DMS53 treated with DMSO at 0.1 percent for 48 hours (cell line): Measurements from ENCODE around the gene GCKR.

Experiments
- DNase-seq: peaks from one replicate; lab custom pipeline; 2025; ENCODE audit not compliant: unreplicated experiment; lab: John Stamatoyannopoulos, UW

The GCKR gene

DNA sequence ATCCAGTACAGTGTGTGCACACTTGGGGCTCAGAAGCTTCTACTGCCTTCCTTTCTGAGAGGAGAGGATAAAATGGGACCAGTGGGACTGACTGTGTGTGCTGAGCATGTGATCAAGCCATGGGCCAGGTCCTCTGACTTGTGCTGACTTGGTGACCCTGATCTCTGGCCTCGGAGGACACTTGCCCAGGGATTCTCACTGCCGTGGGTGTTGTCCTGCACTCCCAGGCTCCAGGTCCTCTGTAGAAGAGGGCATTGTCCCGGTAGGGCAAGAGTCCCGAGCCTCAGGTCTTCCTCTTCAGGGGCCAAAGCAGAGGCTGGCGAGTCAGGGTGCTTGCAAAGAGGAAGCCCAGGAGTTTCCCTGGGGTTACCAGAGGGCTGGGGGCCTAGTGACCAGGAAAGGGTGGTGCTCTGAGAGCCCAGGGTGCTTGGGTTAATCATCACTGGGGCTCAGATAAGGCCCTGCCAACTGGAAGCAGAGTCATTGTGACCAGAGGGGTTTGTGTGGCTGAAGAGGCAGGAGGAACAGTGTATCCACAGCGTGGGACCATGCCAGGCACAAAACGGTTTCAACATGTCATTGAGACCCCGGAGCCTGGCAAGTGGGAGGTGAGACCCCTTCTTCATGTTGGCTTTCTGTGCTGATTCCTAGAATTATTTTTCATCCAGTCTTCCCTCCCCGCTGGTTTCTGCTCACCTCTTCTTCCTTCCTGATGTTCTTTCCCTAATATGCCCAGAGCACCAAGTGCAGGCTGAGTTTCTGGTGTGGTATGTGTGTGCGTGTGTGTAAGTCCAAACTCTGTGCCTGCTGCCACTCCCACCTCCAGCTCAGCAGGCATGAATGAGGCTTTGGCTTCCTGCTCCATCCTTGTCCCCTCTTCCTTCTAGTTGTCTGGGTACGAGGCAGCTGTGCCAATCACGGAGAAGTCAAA is at the start of gene GCKR:
GCKR (plus strand) TSS at position 483 of the 931 bp plus-strand sequence; CDS start at position 549, 66 bp downstream.
- DNase-seq, result no peak

GRCh38 chr2:27448381-27448780 is 48.3 kb upstream of the GCKR start:
- no peak for DNase-seq

DNA sequence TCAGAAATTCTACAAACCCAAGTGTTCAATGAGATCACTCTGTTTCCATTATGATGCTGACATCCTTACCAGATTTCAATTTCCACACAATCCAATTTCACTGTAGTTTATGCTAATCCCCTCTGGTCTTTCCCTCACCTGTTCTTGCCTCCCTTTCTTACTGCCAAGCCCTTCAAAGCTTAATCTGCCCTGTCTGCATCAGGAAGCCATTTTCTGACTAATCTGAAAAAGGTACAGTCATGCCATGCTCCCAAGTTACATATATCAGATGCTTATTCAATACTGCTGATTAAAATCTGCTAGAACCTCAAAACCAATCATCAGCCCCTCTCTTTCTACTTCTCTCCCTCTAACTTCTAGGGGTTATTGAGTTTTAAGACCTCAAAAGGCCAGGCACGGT is 45.5 kb upstream of the GCKR start:
- no peak for DNase-seq

- no peak for DNase-seq
Observed at GRCh38 chr2:27453968-27454367, 42.7 kb upstream of the GCKR start.

GRCh38 chr2:27461118-27461517 is 35.5 kb upstream of the GCKR start:
- no peak for DNase-seq

DNA sequence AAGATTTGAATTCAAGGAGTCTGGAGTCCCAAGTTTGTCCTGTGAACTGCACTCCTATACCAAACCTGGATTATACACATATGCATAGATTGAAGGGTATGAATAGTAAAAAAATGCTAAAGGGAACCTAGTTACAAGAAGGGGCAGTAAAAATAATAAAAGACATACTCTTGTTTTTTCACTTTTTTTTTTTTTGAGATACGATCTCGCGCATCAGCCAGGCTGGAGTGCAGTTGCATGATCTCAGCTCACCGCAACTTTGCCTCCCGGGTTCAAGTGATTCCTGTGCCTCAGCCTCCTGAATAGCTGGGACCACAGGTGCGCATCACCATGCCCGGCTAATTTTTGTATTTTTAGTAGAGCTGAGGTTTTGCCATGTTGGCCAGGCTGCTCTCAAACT is 32.2 kb upstream of the GCKR start:
- DNase-seq, result no peak

- DNase-seq, result no peak
Observed at GRCh38 chr2:27471961-27472360, 24.7 kb upstream of the GCKR start.

GRCh38 chr2:27485496-27485895 is 11.1 kb upstream of the GCKR start:
- DNase-seq, result no peak

DNA sequence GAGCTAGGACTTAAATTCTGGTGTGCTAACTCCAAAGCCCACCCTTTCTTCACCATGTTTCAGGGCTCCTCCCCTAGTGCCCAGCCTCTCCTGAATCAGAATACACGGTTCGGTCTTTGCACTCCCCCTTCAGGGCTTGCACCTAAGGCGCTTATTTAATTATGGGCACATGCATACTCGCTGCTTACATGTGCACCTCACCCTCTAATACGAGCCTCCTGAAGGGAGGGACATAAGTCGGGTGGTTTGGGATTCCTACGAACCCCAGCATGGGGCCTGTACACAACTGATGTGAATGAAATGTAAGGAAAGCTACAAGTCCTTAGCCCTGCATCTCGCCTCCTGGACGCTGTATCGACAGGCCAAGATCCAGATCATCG is 7.5 kb upstream of the GCKR start:
- peak; percentile 35 for DNase-seq

GRCh38 chr2:27489498-27490397 is 6.9 kb upstream of the GCKR start, which contains the start of gene IFT172:
Gene IFT172 (minus strand): TSS chr2:27489743. CDS start chr2:27489653, 90 bp downstream.
- peak; percentile 98 for DNase-seq

DNA sequence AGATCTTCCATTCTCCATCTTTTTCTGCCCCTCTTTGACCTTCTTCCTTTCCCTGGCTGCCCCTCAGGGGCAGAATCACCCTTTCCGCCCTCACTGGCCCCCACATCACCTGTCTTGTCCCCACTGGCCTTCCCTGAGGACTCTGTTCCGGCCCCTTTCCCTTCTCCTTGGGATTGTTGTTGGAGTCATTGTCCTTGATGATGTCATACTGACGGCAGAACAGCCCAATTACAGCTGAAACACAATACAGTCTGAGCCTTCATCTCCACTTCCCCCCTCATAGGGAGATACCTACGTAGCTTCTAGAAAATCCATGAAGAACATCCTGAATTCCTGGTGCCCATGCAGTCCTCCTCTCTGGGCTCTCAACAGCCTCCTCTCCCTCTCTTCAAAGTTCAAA is 4.1 kb upstream of the GCKR start:
- DNase-seq, result no peak

- no peak for DNase-seq
Observed at GRCh38 chr2:27493948-27494283, 2.7 kb upstream of the GCKR start.

- DNase-seq, result no peak
Observed at GRCh38 chr2:27494284-27494943, 2.2 kb upstream of the GCKR start.

DNA sequence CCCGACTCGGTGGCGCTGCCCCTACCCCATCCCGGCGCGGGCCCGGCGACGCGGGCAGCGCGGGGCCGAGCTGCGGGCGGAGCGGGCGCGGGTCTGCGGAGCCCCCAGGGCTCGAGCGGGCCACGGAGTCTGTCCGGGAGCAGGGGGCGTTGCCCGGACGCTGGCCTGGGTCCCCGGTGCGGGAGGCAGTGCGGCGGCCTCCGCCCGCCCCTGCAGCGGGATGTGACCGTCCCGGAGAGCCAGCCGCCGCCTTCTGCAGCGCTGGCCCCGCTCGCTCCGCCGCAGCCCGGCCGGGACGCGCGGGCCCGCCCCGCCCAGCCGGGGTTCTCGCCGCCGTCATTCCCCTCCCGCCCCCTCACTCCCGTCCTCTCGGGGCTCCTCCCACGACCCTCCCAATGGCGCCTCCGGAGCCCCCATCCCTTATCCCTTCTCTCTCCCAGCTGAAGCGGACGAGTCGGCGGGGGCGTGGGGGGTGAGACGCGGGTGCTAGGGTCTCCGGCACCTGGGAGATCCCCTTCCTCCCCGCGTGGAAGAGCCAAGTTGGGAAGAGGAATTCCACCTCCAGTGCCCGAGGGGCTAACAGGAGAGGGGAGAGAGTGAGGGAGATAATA is 1.6 kb upstream of the GCKR start, which contains the start of gene FNDC4:
FNDC4 (minus strand) TSS at position 257 of the 611 bp plus-strand sequence. CDS start 521 bp downstream, outside the sequence.
- no peak for DNase-seq

DNA sequence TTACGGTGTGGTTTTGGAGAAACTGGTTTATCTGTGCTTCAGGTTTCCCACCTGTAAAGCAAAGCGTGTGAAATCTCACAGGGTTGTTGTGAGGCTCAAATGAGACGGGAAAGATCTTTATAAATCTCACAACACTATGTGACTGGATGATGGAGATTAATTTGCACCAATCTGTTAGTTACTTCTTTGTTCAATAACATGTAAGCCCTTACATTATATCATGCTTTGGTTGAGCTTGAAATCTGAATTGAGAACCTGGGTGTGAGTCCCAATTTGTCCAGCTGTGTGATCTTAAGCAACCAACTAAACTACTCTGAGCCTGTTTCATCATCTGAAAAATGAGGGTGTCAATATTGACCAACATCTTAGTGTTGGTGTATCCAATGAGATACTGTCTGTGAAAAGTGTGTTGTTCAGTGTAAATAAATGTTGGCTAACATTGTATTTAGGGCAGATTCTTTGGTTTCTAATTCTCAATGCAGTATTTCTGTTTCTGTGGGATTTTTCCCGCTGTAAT is 741 bp upstream of the GCKR start:
- DNase-seq, result no peak

- DNase-seq, result no peak
Observed at GRCh38 chr2:27497288-27497627, 619 bp downstream of the GCKR start.

DNA sequence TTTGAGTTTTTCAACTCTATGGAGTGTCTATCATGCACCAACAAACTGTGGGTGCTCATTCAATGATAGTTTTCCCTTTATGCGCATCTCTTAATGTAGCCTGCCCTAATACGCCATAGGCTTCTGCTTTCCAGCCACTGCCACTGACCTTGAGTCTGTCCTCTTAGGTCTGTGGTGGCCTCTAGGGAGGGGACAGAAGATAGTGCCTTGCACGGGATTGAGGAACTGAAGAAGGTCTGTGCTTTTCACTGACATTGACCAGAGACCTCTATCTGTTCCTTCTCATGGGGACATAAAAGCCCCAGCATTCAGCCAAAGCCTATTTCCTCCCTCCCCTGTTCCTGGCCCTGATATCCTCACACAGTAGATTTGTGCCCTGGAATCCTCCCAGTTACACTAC is 2.3 kb downstream of the GCKR start:
- DNase-seq, result no peak

- peak; percentile 21 for DNase-seq
Observed at GRCh38 chr2:27501042-27501441, 4.4 kb downstream of the GCKR start.

DNA sequence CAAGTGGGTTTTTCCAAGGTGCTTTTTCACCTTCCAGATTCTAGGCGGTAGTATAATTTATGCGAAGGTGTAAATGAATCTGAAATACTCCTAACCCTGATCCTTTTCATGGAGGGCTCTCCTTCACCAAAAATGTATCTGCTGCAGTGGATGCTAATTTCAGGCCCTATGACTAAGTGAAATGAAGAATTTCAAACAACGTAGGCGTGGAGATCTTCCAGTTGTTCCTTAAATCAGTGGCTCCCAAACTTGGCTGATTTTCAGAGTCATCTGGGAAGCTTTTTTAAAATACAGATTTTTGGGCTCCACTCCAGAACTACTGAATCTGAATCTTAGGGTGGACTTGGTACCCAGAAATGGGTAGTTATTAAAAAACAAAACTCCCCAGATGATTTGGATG is 5.5 kb downstream of the GCKR start:
- DNase-seq, result no peak

DNA sequence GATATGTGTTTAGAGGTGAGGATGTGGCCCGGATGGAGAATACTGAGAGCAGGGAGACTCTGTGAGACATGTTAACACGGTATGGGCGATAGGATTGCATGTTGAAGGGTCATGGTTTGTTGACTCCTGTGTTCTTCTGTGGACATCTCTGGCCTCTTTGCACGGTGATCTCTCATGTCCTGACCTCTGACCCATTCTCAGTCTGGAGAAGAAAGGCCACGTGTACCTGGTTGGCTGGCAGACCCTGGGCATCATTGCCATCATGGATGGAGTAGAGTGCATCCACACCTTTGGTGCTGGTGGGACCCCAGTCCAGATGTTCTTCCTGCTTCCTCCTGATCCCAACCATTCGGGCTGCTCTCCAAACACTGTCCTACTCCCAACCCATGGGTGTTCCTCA is 9.9 kb downstream of the GCKR start:
- no peak for DNase-seq

DNA sequence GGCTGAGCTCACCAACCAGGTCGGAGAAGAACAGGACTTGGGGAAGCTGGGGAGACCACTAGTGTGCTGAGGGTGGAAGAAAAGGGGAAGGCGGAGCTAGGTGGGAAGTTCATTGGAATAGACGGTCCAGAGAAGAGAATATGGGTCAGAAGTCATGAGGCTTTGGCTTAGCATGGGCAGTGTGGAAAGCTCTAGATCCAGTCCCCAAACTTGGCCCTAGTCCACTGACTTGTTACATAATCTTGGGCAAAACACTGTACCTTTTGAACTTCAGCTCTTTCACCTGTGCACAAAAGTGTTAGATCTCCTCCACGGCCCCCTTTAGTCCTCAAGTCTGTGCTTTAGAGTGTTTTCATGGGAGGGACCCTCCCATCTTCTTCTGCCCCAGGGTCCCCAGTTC is 10.7 kb downstream of the GCKR start:
- no peak for DNase-seq
